Measurements from ENCODE around the gene HYAL2. TPM values are rescaled to one million over a fixed set of nuclear protein-coding genes. Genes with fewer than 3 reads are reported as not detected.

HYAL2 gene
- polyA plus RNA-seq, 1 donor from 2014 or later, result 116 TPM

DNA sequence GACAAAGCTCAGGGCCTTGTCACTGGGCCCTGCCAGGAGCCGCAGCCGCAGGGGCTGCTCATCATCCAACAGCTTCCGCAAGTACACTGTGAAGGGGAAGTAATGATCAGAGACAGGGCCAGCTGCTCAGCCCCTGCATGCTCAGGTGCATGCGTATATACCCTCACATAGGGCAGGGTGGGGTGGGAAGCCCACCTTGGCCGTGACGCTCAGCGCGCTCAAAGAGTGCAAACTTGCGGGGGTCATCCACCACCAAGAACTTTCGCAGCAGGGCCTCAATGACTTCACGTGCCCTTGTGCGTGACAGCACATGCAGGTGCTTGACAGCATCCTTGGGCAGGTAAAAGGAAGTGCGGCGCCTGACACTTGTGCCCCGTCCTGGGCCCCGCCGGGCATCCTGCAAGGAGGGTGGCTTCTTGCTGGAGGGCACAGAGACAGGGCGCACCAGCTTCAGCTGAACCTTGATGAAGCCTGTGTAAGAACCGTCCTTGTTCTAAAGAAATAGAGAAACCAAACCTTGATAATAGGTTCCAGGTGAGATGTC lies 8.9 kb upstream of the HYAL2 start:
- Histone ChIP-seq H3K9ac (ENCODE audit: low read length) (no peak overlapping the region), H3F3A (ENCODE audit: insufficient read depth, low read length, poor library complexity, severe bottlenecking) (no peaks in the 10 kb centered on the region), H2AFZ (ENCODE audit: low read depth, low read length) (no peak overlapping the region), H3K27ac (ENCODE audit: low read length) (no peak overlapping the region), H3K27me3 (ENCODE audit: insufficient read depth, low read depth, low read length) (no peaks in the 10 kb centered on the region), H3K36me3 (ENCODE audit: insufficient read depth, low read length) (no peaks in the 10 kb centered on the region), H3K79me2 (replicated peaks; ENCODE audit: insufficient read depth, low read length) (peaks cover 32% of the 10 kb centered on the region), H3K4me3 (ENCODE audit: low read length) (no peak overlapping the region), H3K4me2 (ENCODE audit: low read length) (no peak overlapping the region), H3K9me2 (ENCODE audit: insufficient read depth, low read length) (no peaks in the 10 kb centered on the region), H4K20me1 (ENCODE audit: insufficient read depth) (no peaks in the 10 kb centered on the region), H3K9me3 (ENCODE audit: low read length) (no peaks in the 10 kb centered on the region)
- TF ChIP-seq TAF1 (IDR thresholded peaks at IDR 0.05; ENCODE audit: low read depth), result no peak

DNA sequence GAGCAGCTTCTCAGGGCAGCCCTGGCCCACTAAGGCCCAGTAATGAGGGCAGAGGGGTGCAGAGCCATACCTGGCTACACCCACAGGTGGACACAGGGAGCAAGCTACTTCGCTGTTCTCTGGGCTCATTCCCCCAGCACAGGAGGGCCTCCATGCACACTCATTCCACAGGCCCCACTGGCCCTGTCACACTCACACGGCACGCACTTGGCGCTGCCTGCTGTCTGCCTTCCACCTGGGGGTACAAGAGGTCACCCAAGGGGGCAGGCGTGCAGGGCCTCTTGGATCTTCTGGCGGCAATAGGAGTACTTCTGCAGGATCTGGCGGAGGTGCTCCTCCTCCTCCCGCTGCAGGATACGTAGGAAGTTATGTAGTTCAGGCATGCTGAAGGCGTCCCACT lies 7.8 kb upstream of the HYAL2 start:
- Histone ChIP-seq H4K20me1 (ENCODE audit: insufficient read depth) (no peaks in the 10 kb centered on the region), H3K36me3 (ENCODE audit: insufficient read depth, low read length) (no peaks in the 10 kb centered on the region), H3K9me3 (ENCODE audit: low read length) (no peaks in the 10 kb centered on the region), H3K79me2 (replicated peaks; ENCODE audit: insufficient read depth, low read length) (peaks cover 21% of the 10 kb centered on the region), H2AFZ (ENCODE audit: low read depth, low read length) (no peak overlapping the region), H3K4me3 (ENCODE audit: low read length) (no peak overlapping the region), H3K27me3 (ENCODE audit: insufficient read depth, low read depth, low read length) (no peaks in the 10 kb centered on the region), H3F3A (ENCODE audit: insufficient read depth, low read length, poor library complexity, severe bottlenecking) (no peaks in the 10 kb centered on the region), H3K9ac (ENCODE audit: low read length) (no peak overlapping the region), H3K27ac (ENCODE audit: low read length) (no peak overlapping the region), H3K9me2 (ENCODE audit: insufficient read depth, low read length) (no peaks in the 10 kb centered on the region), H3K4me2 (ENCODE audit: low read length) (no peak overlapping the region)
- no peak for TF ChIP-seq EZH2 (IDR thresholded peaks at IDR 0.05; ENCODE audit: borderline replicate concordance, insufficient read depth, low read length, poor library complexity, severe bottlenecking)
- no peak for TF ChIP-seq SMC3 (conservative IDR thresholded peaks at IDR 0.05; ENCODE audit: poor library complexity)
- no peak for TF ChIP-seq CTCF (IDR thresholded peaks at IDR 0.05; ENCODE audit: poor library complexity, severe bottlenecking)
- no peak for TF ChIP-seq RAD21 (conservative IDR thresholded peaks at IDR 0.05)
- TF ChIP-seq TAF1 (IDR thresholded peaks at IDR 0.05; ENCODE audit: low read depth), result no peak
- TF ChIP-seq, protein P1, sequence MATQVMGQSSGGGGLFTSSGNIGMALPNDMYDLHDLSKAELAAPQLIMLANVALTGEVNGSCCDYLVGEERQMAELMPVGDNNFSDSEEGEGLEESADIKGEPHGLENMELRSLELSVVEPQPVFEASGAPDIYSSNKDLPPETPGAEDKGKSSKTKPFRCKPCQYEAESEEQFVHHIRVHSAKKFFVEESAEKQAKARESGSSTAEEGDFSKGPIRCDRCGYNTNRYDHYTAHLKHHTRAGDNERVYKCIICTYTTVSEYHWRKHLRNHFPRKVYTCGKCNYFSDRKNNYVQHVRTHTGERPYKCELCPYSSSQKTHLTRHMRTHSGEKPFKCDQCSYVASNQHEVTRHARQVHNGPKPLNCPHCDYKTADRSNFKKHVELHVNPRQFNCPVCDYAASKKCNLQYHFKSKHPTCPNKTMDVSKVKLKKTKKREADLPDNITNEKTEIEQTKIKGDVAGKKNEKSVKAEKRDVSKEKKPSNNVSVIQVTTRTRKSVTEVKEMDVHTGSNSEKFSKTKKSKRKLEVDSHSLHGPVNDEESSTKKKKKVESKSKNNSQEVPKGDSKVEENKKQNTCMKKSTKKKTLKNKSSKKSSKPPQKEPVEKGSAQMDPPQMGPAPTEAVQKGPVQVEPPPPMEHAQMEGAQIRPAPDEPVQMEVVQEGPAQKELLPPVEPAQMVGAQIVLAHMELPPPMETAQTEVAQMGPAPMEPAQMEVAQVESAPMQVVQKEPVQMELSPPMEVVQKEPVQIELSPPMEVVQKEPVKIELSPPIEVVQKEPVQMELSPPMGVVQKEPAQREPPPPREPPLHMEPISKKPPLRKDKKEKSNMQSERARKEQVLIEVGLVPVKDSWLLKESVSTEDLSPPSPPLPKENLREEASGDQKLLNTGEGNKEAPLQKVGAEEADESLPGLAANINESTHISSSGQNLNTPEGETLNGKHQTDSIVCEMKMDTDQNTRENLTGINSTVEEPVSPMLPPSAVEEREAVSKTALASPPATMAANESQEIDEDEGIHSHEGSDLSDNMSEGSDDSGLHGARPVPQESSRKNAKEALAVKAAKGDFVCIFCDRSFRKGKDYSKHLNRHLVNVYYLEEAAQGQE (IDR thresholded peaks at IDR 0.05; ENCODE audit: borderline replicate concordance), result no peak
- TF ChIP-seq EP300 (conservative IDR thresholded peaks at IDR 0.05; ENCODE audit: poor library complexity, severe bottlenecking), result no peak
- no peak for TF ChIP-seq POLR2AphosphoS5 (IDR thresholded peaks at IDR 0.05)
- TF ChIP-seq MXI1 (conservative IDR thresholded peaks at IDR 0.05; ENCODE audit: poor library complexity, severe bottlenecking), result no peak

All from neural cell (in vitro differentiated cells).